ENCODE data around the gene NOXA1.

NOXA1 gene

GRCh38 chr9:137387891-137388560 is 35.2 kb upstream of the NOXA1 start:
- Histone ChIP-seq H4K20me1 (no peaks in the 10 kb centered on the region), H3K36me3 (peaks cover 6% of the 10 kb centered on the region; the same call in 1 of the 2 replicates), H3K4me3 (no peak overlapping the region), H3K27me3 (no peaks in the 10 kb centered on the region), H3K9me3 (no peaks in the 10 kb centered on the region), H3K4me1 (peaks cover 100% of the 10 kb centered on the region), H3K27ac (peak overlapping the region; percentile 97), H3K9ac (peak overlapping the region; percentile 68), H3K4me2 (peak overlapping the region; percentile 95)
- TF ChIP-seq Cebpa-rat (IDR thresholded peaks at IDR 0.05) = no peak

GRCh38 chr9:137388589-137389427 is 34.4 kb upstream of the NOXA1 start:
- TF ChIP-seq Cebpa-rat (IDR thresholded peaks at IDR 0.05) = no peak
- Histone ChIP-seq H3K4me1 (peaks cover 100% of the 10 kb centered on the region), H3K36me3 (peaks cover 6% of the 10 kb centered on the region; the same call in 1 of the 2 replicates), H3K4me2 (peak overlapping the region; percentile 95), H3K9me3 (no peaks in the 10 kb centered on the region), H3K27ac (peak overlapping the region; percentile 97), H3K9ac (peak overlapping the region; percentile 68), H3K4me3 (0 out of 2 replicates have a peak overlapping the region, but pooled peaks have one; percentile 24), H4K20me1 (no peaks in the 10 kb centered on the region), H3K27me3 (no peaks in the 10 kb centered on the region)

GRCh38 chr9:137389428-137389746 is 33.8 kb upstream of the NOXA1 start:
- TF ChIP-seq Cebpa-rat (IDR thresholded peaks at IDR 0.05) = no peak
- Histone ChIP-seq H3K27me3 (no peaks in the 10 kb centered on the region), H3K9ac (peak overlapping the region; percentile 68), H3K27ac (peak overlapping the region; percentile 97), H4K20me1 (no peaks in the 10 kb centered on the region), H3K36me3 (peaks cover 6% of the 10 kb centered on the region; the same call in 1 of the 2 replicates), H3K4me1 (peaks cover 100% of the 10 kb centered on the region), H3K4me3 (no peak overlapping the region), H3K4me2 (peak overlapping the region; percentile 95), H3K9me3 (no peaks in the 10 kb centered on the region)

- Histone ChIP-seq H4K20me1 (peaks cover 6% of the 10 kb centered on the region), H3K36me3 (peaks cover 6% of the 10 kb centered on the region; the same call in 1 of the 2 replicates), H3K27me3 (no peaks in the 10 kb centered on the region), H3K4me3 (peak overlapping the region; percentile 60), H3K27ac (peak overlapping the region; percentile 97), H3K9me3 (no peaks in the 10 kb centered on the region), H3K4me1 (peaks cover 100% of the 10 kb centered on the region), H3K4me2 (peak overlapping the region; percentile 95), H3K9ac (peak overlapping the region; percentile 81)
- TF ChIP-seq Cebpa-rat (IDR thresholded peaks at IDR 0.05) = no peak
Measured at GRCh38 chr9:137390553-137391410, 32.4 kb upstream of the NOXA1 start.

- H3K27me3 ChIP-seq = no peaks in the 10 kb centered on the region
- H3K4me2 ChIP-seq = peak overlapping the region; percentile 95
- peak overlapping the region; percentile 81 for H3K9ac ChIP-seq
- H3K9me3 ChIP-seq = peaks cover under 1% of the 10 kb centered on the region
- H3K36me3 ChIP-seq = peaks cover 6% of the 10 kb centered on the region; the same call in 1 of the 2 replicates
- no peak for TF ChIP-seq Cebpa-rat (IDR thresholded peaks at IDR 0.05)
- peak overlapping the region; percentile 60 for H3K4me3 ChIP-seq
- H3K4me1 ChIP-seq = peaks cover 100% of the 10 kb centered on the region
- peak overlapping the region; percentile 97 for H3K27ac ChIP-seq
- peaks cover 6% of the 10 kb centered on the region for H4K20me1 ChIP-seq
Measured at GRCh38 chr9:137391411-137391754, 31.8 kb upstream of the NOXA1 start.

GRCh38 chr9:137392232-137393007 is 30.8 kb upstream of the NOXA1 start:
- peak overlapping the region; percentile 95 for H3K4me2 ChIP-seq
- peaks cover 11% of the 10 kb centered on the region for H3K9me3 ChIP-seq
- H4K20me1 ChIP-seq = peaks cover 12% of the 10 kb centered on the region
- peaks cover 14% of the 10 kb centered on the region; the same call in 1 of the 2 replicates for H3K36me3 ChIP-seq
- peaks cover 97% of the 10 kb centered on the region for H3K4me1 ChIP-seq
- peak overlapping the region; percentile 20; the same call in 1 of the 2 replicates for H3K4me3 ChIP-seq
- no peak for TF ChIP-seq Cebpa-rat (IDR thresholded peaks at IDR 0.05)
- H3K9ac ChIP-seq = peak overlapping the region; percentile 51; the same call in 1 of the 2 replicates
- peak overlapping the region; percentile 97 for H3K27ac ChIP-seq
- no peaks in the 10 kb centered on the region for H3K27me3 ChIP-seq

GRCh38 chr9:137393176-137394150 is 29.7 kb upstream of the NOXA1 start:
- no peak overlapping the region for H3K4me3 ChIP-seq
- TF ChIP-seq Cebpa-rat (IDR thresholded peaks at IDR 0.05) = no peak
- peaks cover 21% of the 10 kb centered on the region for H3K9me3 ChIP-seq
- H4K20me1 ChIP-seq = peaks cover 12% of the 10 kb centered on the region
- no peaks in the 10 kb centered on the region for H3K27me3 ChIP-seq
- H3K4me2 ChIP-seq = peak overlapping the region; percentile 95
- H3K4me1 ChIP-seq = peaks cover 97% of the 10 kb centered on the region
- peak overlapping the region; percentile 97 for H3K27ac ChIP-seq
- H3K9ac ChIP-seq = peak overlapping the region; percentile 52; the same call in 1 of the 2 replicates
- H3K36me3 ChIP-seq = peaks cover 14% of the 10 kb centered on the region; the same call in 1 of the 2 replicates

All from BLaER1 (cell line).